Prostate gland (tissue), 2 donors: ENCODE data around the gene RAD51B.
A peak's percentile ranks its signal among the peaks of the same experiment; 100 is the strongest.

Experiments used
- POLR2A ChIP-seq: fragments of 450-650 bp; IDR thresholded peaks from one replicate; pipeline ENCODE4 v1.6.1; 2016; ENCODE audit warnings: antibody characterized with exemption, mild to moderate bottlenecking
- POLR2AphosphoS5 ChIP-seq: sonication (generic); formaldehyde crosslinking; IDR thresholded peaks from one replicate; pipeline ENCODE4 v1.6.1; 2017; ENCODE audit warnings: antibody characterized with exemption
- TF ChIP-seq, protein P1 (sequence below), 4 experiments: fragments of 200-600 bp in 2 of 4; fragments of 450-650 bp in 2 of 4; sonication (generic) in 2 of 4; IDR thresholded peaks; 1 replicate in 3 of 4; 2 replicates in 1 of 4; pipeline ENCODE4 v1.5.1; 2016 to 2019; ENCODE audit warnings: antibody characterized with exemption in 4 of 4, mild to moderate bottlenecking in 2 of 4, moderate library complexity in 2 of 4

DNA sequence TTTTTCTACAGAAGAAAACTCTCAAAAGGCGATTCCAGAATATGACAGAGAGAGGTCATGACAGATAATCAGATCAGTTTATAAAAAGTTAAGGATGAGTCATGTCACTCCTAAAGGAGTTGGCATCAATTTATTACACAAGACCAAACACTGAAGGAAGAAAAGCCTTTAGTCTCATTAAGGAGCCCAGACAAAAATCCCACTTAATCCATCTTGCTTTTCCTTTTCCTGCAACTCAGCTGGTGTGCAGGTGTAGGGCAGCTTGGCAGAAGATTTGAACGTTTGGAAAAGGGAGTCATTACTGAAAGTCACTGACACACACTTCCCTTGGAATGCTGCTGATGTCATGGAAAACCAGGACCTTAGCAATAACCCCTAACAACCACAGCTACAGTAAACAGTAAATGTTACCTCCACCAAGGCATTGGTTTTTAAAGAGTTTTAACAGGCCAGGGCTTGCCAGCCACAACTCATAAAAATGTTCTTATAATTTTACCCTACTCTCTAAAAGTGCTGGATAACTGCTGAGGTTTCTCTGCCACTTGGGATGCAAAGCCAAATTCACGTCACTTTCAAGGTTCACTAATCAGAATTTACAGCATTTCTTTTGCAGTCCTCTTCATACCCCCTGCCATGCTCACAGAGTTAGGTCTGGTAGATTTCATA is 320.6 kb downstream of the RAD51B start:
- TF ChIP-seq POLR2A (peak; percentile 21), POLR2AphosphoS5 (peak; percentile 95)
- TF ChIP-seq, protein P1, sequence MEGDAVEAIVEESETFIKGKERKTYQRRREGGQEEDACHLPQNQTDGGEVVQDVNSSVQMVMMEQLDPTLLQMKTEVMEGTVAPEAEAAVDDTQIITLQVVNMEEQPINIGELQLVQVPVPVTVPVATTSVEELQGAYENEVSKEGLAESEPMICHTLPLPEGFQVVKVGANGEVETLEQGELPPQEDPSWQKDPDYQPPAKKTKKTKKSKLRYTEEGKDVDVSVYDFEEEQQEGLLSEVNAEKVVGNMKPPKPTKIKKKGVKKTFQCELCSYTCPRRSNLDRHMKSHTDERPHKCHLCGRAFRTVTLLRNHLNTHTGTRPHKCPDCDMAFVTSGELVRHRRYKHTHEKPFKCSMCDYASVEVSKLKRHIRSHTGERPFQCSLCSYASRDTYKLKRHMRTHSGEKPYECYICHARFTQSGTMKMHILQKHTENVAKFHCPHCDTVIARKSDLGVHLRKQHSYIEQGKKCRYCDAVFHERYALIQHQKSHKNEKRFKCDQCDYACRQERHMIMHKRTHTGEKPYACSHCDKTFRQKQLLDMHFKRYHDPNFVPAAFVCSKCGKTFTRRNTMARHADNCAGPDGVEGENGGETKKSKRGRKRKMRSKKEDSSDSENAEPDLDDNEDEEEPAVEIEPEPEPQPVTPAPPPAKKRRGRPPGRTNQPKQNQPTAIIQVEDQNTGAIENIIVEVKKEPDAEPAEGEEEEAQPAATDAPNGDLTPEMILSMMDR (IDR thresholded peaks at IDR 0.05), result no peak
